ENCODE results near the gene DDX1. TPM values are rescaled to one million over a fixed set of nuclear protein-coding genes. Genes with fewer than 3 reads are reported as not detected.

DDX1 gene
- total and polyA plus RNA-seq, 12 donors, result 39.4 to 122 (median 77.2) TPM

DNA sequence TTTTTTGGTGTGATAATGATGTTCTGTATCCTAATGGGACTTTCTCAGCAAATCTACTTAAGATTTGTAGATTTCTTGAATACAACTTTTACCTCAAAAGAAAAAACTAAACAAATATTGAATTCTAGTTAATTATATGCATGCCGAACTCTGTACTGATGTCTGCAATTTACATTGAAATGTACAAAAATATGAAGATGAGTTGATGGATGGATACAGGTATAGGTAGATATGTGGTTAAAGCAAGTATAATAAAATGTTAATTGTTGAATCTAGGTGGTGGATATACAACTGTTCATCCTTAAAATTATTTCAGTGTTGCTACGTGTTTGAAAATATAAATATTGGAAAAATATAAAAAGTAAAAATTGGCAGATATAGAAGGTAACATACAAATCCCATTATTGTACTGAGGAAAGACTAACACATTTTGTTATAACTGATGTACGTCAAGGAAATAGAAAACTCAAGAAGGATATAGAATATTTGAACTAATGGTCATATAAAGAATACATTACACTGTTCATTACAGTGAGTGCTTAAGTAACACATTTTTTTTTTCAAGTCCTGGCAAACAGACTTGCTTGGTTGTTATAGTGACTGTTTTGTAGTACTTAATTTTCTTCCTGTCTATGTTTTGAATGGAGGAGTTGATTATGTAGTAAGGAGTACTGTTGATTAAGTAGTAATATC, 33.8 kb downstream of the DDX1 start:
- Histone ChIP-seq H3K36me3 (replicated peaks in 1 of 2) (peaks cover 0 to 73% of the 10 kb centered on the region in 2 donors), H3K27me3 (no peaks in the 10 kb centered on the region), H3K4me1 (replicated peaks in 1 of 2) (peaks cover 2 to 4% of the 10 kb centered on the region in 2 donors), H3K27ac (no peak overlapping the region), H3K9me3 (replicated peaks in 1 of 3) (no peaks in the 10 kb centered on the region), H3K4me3 (no peak overlapping the region)
- TF ChIP-seq, protein P1, sequence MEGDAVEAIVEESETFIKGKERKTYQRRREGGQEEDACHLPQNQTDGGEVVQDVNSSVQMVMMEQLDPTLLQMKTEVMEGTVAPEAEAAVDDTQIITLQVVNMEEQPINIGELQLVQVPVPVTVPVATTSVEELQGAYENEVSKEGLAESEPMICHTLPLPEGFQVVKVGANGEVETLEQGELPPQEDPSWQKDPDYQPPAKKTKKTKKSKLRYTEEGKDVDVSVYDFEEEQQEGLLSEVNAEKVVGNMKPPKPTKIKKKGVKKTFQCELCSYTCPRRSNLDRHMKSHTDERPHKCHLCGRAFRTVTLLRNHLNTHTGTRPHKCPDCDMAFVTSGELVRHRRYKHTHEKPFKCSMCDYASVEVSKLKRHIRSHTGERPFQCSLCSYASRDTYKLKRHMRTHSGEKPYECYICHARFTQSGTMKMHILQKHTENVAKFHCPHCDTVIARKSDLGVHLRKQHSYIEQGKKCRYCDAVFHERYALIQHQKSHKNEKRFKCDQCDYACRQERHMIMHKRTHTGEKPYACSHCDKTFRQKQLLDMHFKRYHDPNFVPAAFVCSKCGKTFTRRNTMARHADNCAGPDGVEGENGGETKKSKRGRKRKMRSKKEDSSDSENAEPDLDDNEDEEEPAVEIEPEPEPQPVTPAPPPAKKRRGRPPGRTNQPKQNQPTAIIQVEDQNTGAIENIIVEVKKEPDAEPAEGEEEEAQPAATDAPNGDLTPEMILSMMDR (IDR thresholded peaks at IDR 0.05), result no peak
- no peak for TF ChIP-seq POLR2A (IDR thresholded peaks at IDR 0.05)
- DNase-seq, result no peak
- WGBS, 4 donors, result 96 to 99% (median 97%) methylated on average over 3 of the region's 3 CpGs
- intact Hi-C loops (cut with DNase I), result no loop called here

DNA sequence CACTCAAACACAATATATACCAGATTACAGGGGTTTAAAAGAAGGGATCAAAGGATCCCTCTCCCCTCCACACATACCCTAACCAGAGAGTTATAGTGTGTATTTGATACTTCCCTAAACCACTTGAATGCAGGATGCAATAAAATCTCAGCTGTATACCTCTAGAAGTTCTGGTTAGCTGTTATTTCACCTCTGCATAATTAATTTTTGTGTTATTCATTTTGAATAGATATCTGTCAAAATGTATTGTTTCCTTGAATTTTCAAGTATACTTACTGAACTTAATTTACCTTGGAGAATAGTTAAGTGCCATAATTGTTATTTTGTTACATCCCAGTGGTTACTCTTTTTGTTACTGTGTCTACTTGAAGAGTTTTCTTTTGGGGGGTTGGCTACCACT, 34.5 kb downstream of the DDX1 start:
- Histone ChIP-seq H3K9me3 (replicated peaks in 1 of 3) (no peaks in the 10 kb centered on the region), H3K27ac (no peak overlapping the region), H3K4me1 (replicated peaks in 1 of 2) (peaks cover 4 to 8% of the 10 kb centered on the region in 2 donors), H3K27me3 (no peaks in the 10 kb centered on the region), H3K36me3 (replicated peaks in 1 of 2) (peaks cover 0 to 75% of the 10 kb centered on the region in 2 donors), H3K4me3 (no peak overlapping the region)
- intact Hi-C loops (cut with DNase I), result no loop called here
- TF ChIP-seq POLR2A (IDR thresholded peaks at IDR 0.05), result no peak
- TF ChIP-seq, protein P1 (IDR thresholded peaks at IDR 0.05), result no peak
- DNase-seq, result no peak

DNA sequence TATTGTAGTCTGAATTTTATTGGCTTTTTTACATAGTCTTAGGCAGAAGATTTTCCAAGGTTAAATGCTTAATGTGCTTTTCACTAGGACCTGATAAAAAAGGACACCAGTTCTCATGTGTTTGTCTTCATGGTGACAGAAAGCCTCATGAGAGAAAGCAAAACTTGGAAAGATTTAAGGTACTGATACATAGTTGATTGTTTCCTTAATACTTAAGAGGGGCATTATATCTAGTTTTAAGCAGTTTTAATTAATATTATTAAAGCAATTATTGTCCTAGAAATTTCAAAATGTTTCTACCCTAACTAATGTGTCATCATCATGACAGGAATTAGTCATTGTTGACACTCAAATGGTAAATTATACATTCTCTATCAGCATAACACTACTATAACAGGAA, 35.3 kb downstream of the DDX1 start:
- Histone ChIP-seq H3K36me3 (replicated peaks in 1 of 2) (peaks cover 0 to 76% of the 10 kb centered on the region in 2 donors), H3K4me1 (replicated peaks in 1 of 2) (peaks cover 4 to 9% of the 10 kb centered on the region in 2 donors), H3K4me3 (no peak overlapping the region), H3K27ac (no peak overlapping the region), H3K9me3 (replicated peaks in 1 of 3) (no peaks in the 10 kb centered on the region), H3K27me3 (no peaks in the 10 kb centered on the region)
- DNase-seq, result no peak
- TF ChIP-seq POLR2A (IDR thresholded peaks at IDR 0.05), result no peak
- TF ChIP-seq, protein P1 (IDR thresholded peaks at IDR 0.05), result no peak
- intact Hi-C loops (cut with DNase I), result no loop called here

DNA sequence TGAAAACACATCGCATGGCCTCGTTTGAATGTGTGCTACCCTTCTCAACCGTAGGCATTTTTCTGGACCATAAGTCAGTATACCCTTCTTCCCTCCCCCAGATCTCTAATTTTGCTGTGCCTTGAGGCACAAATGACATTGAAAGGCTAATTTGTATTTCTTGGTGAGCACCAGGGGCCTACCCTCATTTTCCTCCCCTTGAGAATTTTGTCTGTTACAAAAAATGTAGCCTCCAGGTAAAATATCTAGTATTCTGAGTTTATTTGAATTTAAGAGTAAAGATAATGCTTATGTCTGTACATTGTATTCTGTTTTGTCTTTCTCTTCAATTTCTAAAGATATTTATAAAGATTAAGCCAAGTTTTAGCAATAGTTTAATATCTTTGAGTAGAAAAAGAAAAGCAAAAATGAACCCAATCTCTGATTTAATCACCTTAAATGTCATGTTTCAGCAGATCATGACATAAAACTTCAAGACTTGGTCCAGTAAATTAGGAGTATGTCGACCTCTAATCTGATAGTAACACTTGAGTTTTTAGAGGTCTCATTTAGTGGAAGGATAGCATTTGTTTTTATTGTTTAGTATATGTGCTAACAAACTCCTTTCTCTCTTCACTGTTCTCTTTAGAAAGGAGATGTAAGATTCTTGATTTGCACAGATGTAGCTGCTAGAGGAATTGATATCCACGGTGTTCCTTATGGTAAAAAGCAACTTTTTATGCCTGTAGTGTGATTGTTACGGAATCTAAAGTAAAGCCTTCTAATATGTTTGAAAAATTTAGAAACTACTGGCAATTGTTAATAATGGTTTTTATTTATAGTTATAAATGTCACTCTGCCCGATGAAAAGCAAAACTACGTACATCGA, 36.4 kb downstream of the DDX1 start:
- WGBS, 4 donors, result 87 to 97% (median 93%) methylated on average over 9 of the region's 9 CpGs

More for the DNA sequence above, 36.4 kb downstream of the DDX1 start:
- Histone ChIP-seq H3K9me3 (replicated peaks in 1 of 3) (no peaks in the 10 kb centered on the region), H3K4me1 (replicated peaks in 1 of 2) (peaks cover 4 to 9% of the 10 kb centered on the region in 2 donors), H3K27ac (no peak overlapping the region), H3K4me3 (no peak overlapping the region), H3K36me3 (replicated peaks in 1 of 2) (peaks cover 0 to 78% of the 10 kb centered on the region in 2 donors), H3K27me3 (no peaks in the 10 kb centered on the region)
- TF ChIP-seq, protein P1 (IDR thresholded peaks at IDR 0.05), result no peak
- no peak for TF ChIP-seq POLR2A (IDR thresholded peaks at IDR 0.05)
- no peak for DNase-seq
- intact Hi-C loops (cut with DNase I), result no loop called here

Data from adrenal gland (tissue), 12 donors.